H9 (cell line): Measurements from ENCODE around the gene PLXNA4. TPM values are rescaled to one million over a fixed set of nuclear protein-coding genes. Genes with fewer than 3 reads are reported as not detected.

ENCODE experiments used
- DNase-seq: peaks from one replicate; pipeline ENCODE4 v3.0.0-alpha.2; 2017
- H2AFZ ChIP-seq: one replicate; pipeline ENCODE4 v1.6.1; 2013; ENCODE audit warnings: mild to moderate bottlenecking, low read length, control low read depth, moderate library complexity
- H2AK5ac ChIP-seq: 2 replicates; pipeline ENCODE4 v1.6.1; 2013; ENCODE audit warnings: low read length, control low read depth, mixed read lengths; ENCODE audit not compliant: insufficient read length
- H2BK120ac ChIP-seq: one replicate; pipeline ENCODE4 v1.6.1; 2013; ENCODE audit warnings: low read depth, mild to moderate bottlenecking, low read length, control low read depth, inconsistent platforms; ENCODE audit not compliant: poor library complexity, severe bottlenecking
- H2BK12ac ChIP-seq: 2 replicates; pipeline ENCODE4 v1.6.1; 2013; ENCODE audit warnings: low read length, control low read depth, mixed read lengths, low read depth; ENCODE audit not compliant: insufficient read length
- H2BK15ac ChIP-seq: 2 replicates; pipeline ENCODE4 v1.6.1; 2013; ENCODE audit warnings: low read depth, low read length, control low read depth
- H2BK20ac ChIP-seq: one replicate; pipeline ENCODE4 v1.6.1; 2013; ENCODE audit warnings: low read depth, mild to moderate bottlenecking, low read length, control low read depth, inconsistent platforms; ENCODE audit not compliant: poor library complexity, severe bottlenecking
- H2BK5ac ChIP-seq: 2 replicates; pipeline ENCODE4 v1.6.1; 2013; ENCODE audit warnings: low read length, control low read depth, mixed read lengths; ENCODE audit not compliant: insufficient read length
- H3K14ac ChIP-seq: 2 replicates; pipeline ENCODE4 v1.6.1; 2013; ENCODE audit warnings: low read length, control low read depth; ENCODE audit not compliant: insufficient read depth
- H3K18ac ChIP-seq: 2 replicates; pipeline ENCODE4 v1.6.1; 2013; ENCODE audit warnings: low read depth, mild to moderate bottlenecking, mixed read lengths, low read length, control low read depth; ENCODE audit not compliant: insufficient read length
- H3K23ac ChIP-seq: 2 replicates; pipeline ENCODE4 v1.6.1; 2013; ENCODE audit warnings: low read length, control low read depth, mixed read lengths, low read depth; ENCODE audit not compliant: insufficient read length
- H3K23me2 ChIP-seq: 2 replicates; pipeline ENCODE4 v1.6.1; 2013; ENCODE audit warnings: low read depth, mild to moderate bottlenecking, mixed read lengths, low read length, control low read depth; ENCODE audit not compliant: insufficient read length, poor library complexity, severe bottlenecking
- H3K27ac ChIP-seq: 2 replicates; pipeline ENCODE4 v1.5.1; 2013; ENCODE audit warnings: low read length, control low read depth, mixed read lengths, low read depth; ENCODE audit not compliant: insufficient read length
- H3K27me3 ChIP-seq: 2 replicates; pipeline ENCODE4 v1.6.1; 2013; ENCODE audit warnings: low read length, control low read depth, inconsistent platforms; ENCODE audit not compliant: insufficient read depth
- H3K4ac ChIP-seq: 2 replicates; pipeline ENCODE4 v1.6.1; 2013; ENCODE audit warnings: low read depth, mild to moderate bottlenecking, control low read depth, inconsistent platforms, low read length, moderate library complexity
- H3K4me1 ChIP-seq: 2 replicates; pipeline ENCODE4 v1.6.1; 2013; ENCODE audit warnings: low read length, control low read depth, inconsistent platforms; ENCODE audit not compliant: insufficient read depth
- H3K4me2 ChIP-seq: 2 replicates; pipeline ENCODE4 v1.6.1; 2013; ENCODE audit warnings: low read length, control low read depth, mixed read lengths; ENCODE audit not compliant: insufficient read length, insufficient read depth
- H3K56ac ChIP-seq: 2 replicates; pipeline ENCODE4 v1.6.1; 2013; ENCODE audit warnings: low read depth, mild to moderate bottlenecking, mixed read lengths, low read length, control low read depth; ENCODE audit not compliant: insufficient read length
- H3K79me1 ChIP-seq: 2 replicates; pipeline ENCODE4 v1.6.1; 2013; ENCODE audit warnings: low read depth, mild to moderate bottlenecking, moderate library complexity, low read length, control low read depth, inconsistent platforms; ENCODE audit not compliant: insufficient read depth, poor library complexity, severe bottlenecking
- H3K79me2 ChIP-seq: 2 replicates; pipeline ENCODE4 v1.6.1; 2013; ENCODE audit warnings: low read length, control low read depth, inconsistent platforms; ENCODE audit not compliant: insufficient read depth
- H3K9ac ChIP-seq: 2 replicates; pipeline ENCODE4 v1.6.1; 2013; ENCODE audit warnings: low read length, control low read depth, mixed read lengths; ENCODE audit not compliant: insufficient read length; ENCODE audit errors: extremely low read depth
- H3K9me3 ChIP-seq: one replicate; pipeline ENCODE4 v1.6.1; 2013; ENCODE audit warnings: low read depth, low read length, inconsistent platforms; ENCODE audit not compliant: control insufficient read depth
- H3T11ph ChIP-seq: one replicate; pipeline ENCODE4 v1.6.1; 2013; ENCODE audit warnings: mild to moderate bottlenecking, low read length, control low read depth, inconsistent platforms
- H4K20me1 ChIP-seq: one replicate; pipeline ENCODE4 v1.6.1; 2013; ENCODE audit not compliant: control insufficient read depth, insufficient read length, insufficient read depth
- H4K5ac ChIP-seq: 2 replicates; pipeline ENCODE4 v1.6.1; 2013; ENCODE audit warnings: low read depth, mild to moderate bottlenecking, mixed read lengths, low read length, control low read depth; ENCODE audit not compliant: insufficient read length
- H4K8ac ChIP-seq: replicated peaks from 2 replicates; pipeline ENCODE4 v1.6.1; 2013; ENCODE audit warnings: low read length, control low read depth, mixed read lengths, low read depth; ENCODE audit not compliant: insufficient read length
- H4K91ac ChIP-seq: 2 replicates; pipeline ENCODE4 v1.6.1; 2013; ENCODE audit warnings: low read depth, mild to moderate bottlenecking, moderate library complexity, mixed read lengths, low read length, control low read depth; ENCODE audit not compliant: insufficient read length
- H3K27ac Mint-ChIP-seq, 3 experiments: 2 replicates in 2 of 3; 3 replicates in 1 of 3; pipeline ENCODE4 v1.8.0; 2020 to 2021; ENCODE audit warnings: mixed read lengths in 3 of 3, mild to moderate bottlenecking in 1 of 3, moderate library complexity in 1 of 3
- H3K27me3 Mint-ChIP-seq: 2 replicates; pipeline ENCODE4 v1.8.0; 2021; ENCODE audit warnings: low read depth, mild to moderate bottlenecking, moderate library complexity, mixed read lengths
- H3K36me3 Mint-ChIP-seq, 3 experiments: 2 replicates in 2 of 3; 3 replicates in 1 of 3; pipeline ENCODE4 v1.8.0; 2020 to 2021; ENCODE audit warnings: low read depth in 3 of 3, mixed read lengths in 3 of 3; ENCODE audit not compliant: insufficient read depth in 1 of 3
- H3K4me1 Mint-ChIP-seq, 2 experiments: 2 replicates each; pipeline ENCODE4 v1.8.0; 2020; ENCODE audit warnings: mixed read lengths in 2 of 2
- H3K4me3 Mint-ChIP-seq, 2 experiments: 2 replicates in 1 of 2; 3 replicates in 1 of 2; pipeline ENCODE4 v1.8.0; 2020 to 2021; ENCODE audit warnings: mild to moderate bottlenecking in 2 of 2, mixed read lengths in 2 of 2, moderate library complexity in 1 of 2
- H3K9me3 Mint-ChIP-seq, 2 experiments: 2 replicates in 1 of 2; 3 replicates in 1 of 2; pipeline ENCODE4 v1.8.0; 2020; ENCODE audit warnings: mild to moderate bottlenecking in 2 of 2, mixed read lengths in 2 of 2, moderate library complexity in 1 of 2
- CTCF ChIP-seq: fragments of 200-600 bp; sonication (generic); conservative IDR thresholded peaks from 3 replicates; pipeline ENCODE4 v1.8.0; 2021; ENCODE audit warnings: antibody characterized with exemption, mild to moderate bottlenecking
- WGBS: extraction: QIAGEN DNeasy Blood & Tissue Kit; methylation state at CpG from one replicate; pipeline ENCODE4 v1.1.7; 2013; ENCODE audit warnings: missing lambda C conversion rate, low lambda C conversion rate, mixed read lengths; ENCODE audit not compliant: insufficient read length; ENCODE audit errors: extremely low coverage; 5-methylcytosine and 5-hydroxymethylcytosine counted together
- total RNA-seq: library from RNA; stranded (reverse); gene quantifications from 2 replicates; pipeline ENCODE4 v1.2.1, GENCODE V29; 2021

Gene PLXNA4
- total RNA-seq, 1 experiment from 2014 or later, result 0.35 TPM

GRCh38 chr7:132142006-132142405 lies 434.3 kb downstream of the PLXNA4 start:
- Histone ChIP-seq H4K5ac (no peak overlapping the region), H3K4me1 (no peaks in the 10 kb centered on the region; the same call in 1 of the 2 replicates), H4K8ac (no peak overlapping the region), H2BK15ac (no peak overlapping the region), H2BK20ac (no peak overlapping the region), H3K9ac (no peak overlapping the region), H2AK5ac (no peak overlapping the region), H3K18ac (no peak overlapping the region), H3K23ac (no peak overlapping the region), H2BK120ac (no peak overlapping the region), H3K23me2 (no peaks in the 10 kb centered on the region), H4K20me1 (no peaks in the 10 kb centered on the region), H3K27me3 (no peaks in the 10 kb centered on the region), H3K14ac (no peak overlapping the region), H3K79me2 (no peaks in the 10 kb centered on the region), H3K4me2 (no peak overlapping the region), H4K91ac (no peak overlapping the region), H3K4ac (no peak overlapping the region), H3K9me3 (no peaks in the 10 kb centered on the region), H3K27ac (no peak overlapping the region), H3K79me1 (no peaks in the 10 kb centered on the region), H3K56ac (no peak overlapping the region), H2BK12ac (no peak overlapping the region), H2AFZ (no peak overlapping the region), H2BK5ac (no peak overlapping the region), H3T11ph (no peak overlapping the region)
- H3K4me3 Mint-ChIP-seq, result no peak overlapping the region
- no CpG with 5 or more reads among the region's 3 CpGs for WGBS
- H3K9me3 Mint-ChIP-seq, result no peaks in the 10 kb centered on the region; a peak in 1 of 5 replicates
- no peak overlapping the region for H3K27ac Mint-ChIP-seq
- H3K4me1 Mint-ChIP-seq, result peaks cover 34 to 45% of the 10 kb centered on the region in 2 experiments
- peaks cover 0 to 2% (median 0%) of the 10 kb centered on the region in 3 experiments; a peak in 1 of 7 replicates for H3K36me3 Mint-ChIP-seq
- TF ChIP-seq CTCF, result no peak
- peaks cover 18% of the 10 kb centered on the region for H3K27me3 Mint-ChIP-seq
- no peak for DNase-seq
